OCI-LY3 (cell line): ENCODE data around the gene HMGN1.

ENCODE experiments used
- EZH2phosphoT487 ChIP-seq: fragments of 200-600 bp; shearing (Covaris generic); IDR thresholded peaks from 2 replicates; pipeline ENCODE4 v1.6.1; 2018; ENCODE audit warnings: antibody characterized with exemption, mixed run types, low read depth
- TF ChIP-seq, protein P1 (sequence below): fragments of 200-600, 300-600 bp; sonication (generic); IDR thresholded peaks from 2 replicates; pipeline ENCODE4 v1.5.1; 2014; ENCODE audit warnings: antibody characterized with exemption, low read length, low read depth

DNA sequence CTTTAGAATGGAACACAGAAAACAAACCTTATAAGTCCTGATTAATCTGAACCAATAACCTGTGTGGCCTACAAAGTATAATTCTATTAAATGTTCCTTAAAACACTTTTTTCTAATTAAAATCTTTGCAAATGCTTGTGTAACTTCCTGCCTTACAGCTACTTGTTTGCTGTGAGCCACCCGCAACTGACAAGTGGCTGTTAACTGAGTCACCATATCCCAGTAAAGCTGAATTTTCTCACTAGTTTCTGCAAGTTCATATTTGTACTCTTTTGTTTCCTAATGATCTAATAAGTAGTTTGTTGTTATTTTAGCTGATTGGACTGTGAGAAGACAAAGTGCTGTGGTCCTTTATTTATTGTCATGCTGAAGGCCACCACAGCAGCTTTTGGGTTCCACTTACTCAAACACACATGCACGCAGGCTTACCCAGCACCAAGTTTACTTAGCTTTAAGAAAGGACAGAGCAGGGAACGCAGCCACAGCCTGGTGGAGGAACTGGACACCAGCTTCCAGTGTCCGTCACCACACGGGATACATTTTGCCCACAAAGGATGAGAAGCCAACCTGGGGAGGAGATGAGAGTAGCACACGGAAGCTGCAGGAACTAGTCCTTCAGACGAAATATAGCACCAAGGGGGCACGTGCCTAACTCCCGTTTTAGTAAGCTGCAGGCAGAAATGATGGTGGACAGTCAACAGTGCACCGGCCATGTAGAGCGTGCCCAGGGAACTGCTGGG, 48.9 kb upstream of the HMGN1 start:
- TF ChIP-seq, protein P1, sequence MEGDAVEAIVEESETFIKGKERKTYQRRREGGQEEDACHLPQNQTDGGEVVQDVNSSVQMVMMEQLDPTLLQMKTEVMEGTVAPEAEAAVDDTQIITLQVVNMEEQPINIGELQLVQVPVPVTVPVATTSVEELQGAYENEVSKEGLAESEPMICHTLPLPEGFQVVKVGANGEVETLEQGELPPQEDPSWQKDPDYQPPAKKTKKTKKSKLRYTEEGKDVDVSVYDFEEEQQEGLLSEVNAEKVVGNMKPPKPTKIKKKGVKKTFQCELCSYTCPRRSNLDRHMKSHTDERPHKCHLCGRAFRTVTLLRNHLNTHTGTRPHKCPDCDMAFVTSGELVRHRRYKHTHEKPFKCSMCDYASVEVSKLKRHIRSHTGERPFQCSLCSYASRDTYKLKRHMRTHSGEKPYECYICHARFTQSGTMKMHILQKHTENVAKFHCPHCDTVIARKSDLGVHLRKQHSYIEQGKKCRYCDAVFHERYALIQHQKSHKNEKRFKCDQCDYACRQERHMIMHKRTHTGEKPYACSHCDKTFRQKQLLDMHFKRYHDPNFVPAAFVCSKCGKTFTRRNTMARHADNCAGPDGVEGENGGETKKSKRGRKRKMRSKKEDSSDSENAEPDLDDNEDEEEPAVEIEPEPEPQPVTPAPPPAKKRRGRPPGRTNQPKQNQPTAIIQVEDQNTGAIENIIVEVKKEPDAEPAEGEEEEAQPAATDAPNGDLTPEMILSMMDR: no peak
- TF ChIP-seq EZH2phosphoT487: no peak
